K562 (cell line): ENCODE results near the gene TMEM69. TPM values are rescaled to one million over a fixed set of nuclear protein-coding genes. Genes with fewer than 3 reads are reported as not detected.

Experiments
- ATAC-seq: fragments of 200-7000 bp; cut with Tn5 transposase; 3 replicates; pipeline ENCODE4 v1.9.1; 2020; ENCODE audit warnings: moderate library complexity
- BruUV-seq: library from RNA; stranded (reverse); fragments of 400-500 nt; replicated peaks from 2 replicates; lab custom pipeline; 2021; lab: Mats Ljungman, UMichigan
- CTCF ChIA-PET: fragments of 300-600 bp; formaldehyde crosslinking; extraction: SDS; loops from one replicate; lab custom pipeline; 2021; ENCODE audit warnings: low intra/inter-chr PET ratio; lab: Yijun Ruan, JAX
- POLR2A ChIA-PET: fragments of 300-600, 350-650 bp; sonication (Branson Sonifier 250); formaldehyde crosslinking; extraction: SDS; loops from one replicate; lab custom pipeline; 2021; ENCODE audit warnings: antibody characterized with exemption, inconsistent platforms; lab: Yijun Ruan, JAX
- DNase-seq, 4 experiments: peaks; one replicate each; pipeline versions ENCODE4 v3.0.0 to v3.0.0-alpha.2; 2011 to 2018; ENCODE audit warnings: low spot score in 3 of 4, mixed read lengths in 3 of 4; ENCODE audit errors: extremely low read depth in 1 of 4
- FAIRE-seq: peaks from 2 replicates; lab custom pipeline; 2011; peaks lifted over from hg19 to GRCh38; lab: Jason Lieb, UNC
- H2AFZ ChIP-seq: 2 replicates; pipeline ENCODE4 v1.6.0; 2011; ENCODE audit warnings: low read depth, low read length, control low read depth, inconsistent platforms
- H3K27ac ChIP-seq: fragments of 200-600 bp; 3 replicates; pipeline ENCODE4 v1.8.0; 2011; ENCODE audit warnings: low read depth, mild to moderate bottlenecking, control low read depth, inconsistent platforms, low read length, moderate library complexity, mixed read lengths; ENCODE audit errors: extremely low read depth
- H3K27me3 ChIP-seq, 2 experiments: fragments of 300-600 bp in 1 of 2; 2 replicates in 1 of 2; 3 replicates in 1 of 2; pipeline versions ENCODE4 v1.6.0 to v1.8.0; 2011; ENCODE audit warnings: inconsistent platforms in 2 of 2, low read length in 2 of 2, mild to moderate bottlenecking in 1 of 2, mixed read lengths in 1 of 2, moderate library complexity in 1 of 2; ENCODE audit not compliant: control insufficient read depth in 2 of 2, insufficient read depth in 2 of 2
- H3K36me3 ChIP-seq: fragments of 300-600 bp; 3 replicates; pipeline ENCODE4 v1.8.0; 2011; ENCODE audit warnings: mild to moderate bottlenecking, low read length, inconsistent platforms; ENCODE audit not compliant: control insufficient read depth, insufficient read depth
- H3K4me1 ChIP-seq, 2 experiments: fragments of 200-600 bp in 1 of 2; replicated peaks in 1 of 2; 2 replicates in 1 of 2; 3 replicates in 1 of 2; pipeline versions ENCODE4 v1.5.1 to v1.8.0; 2011; ENCODE audit warnings: inconsistent platforms in 2 of 2, low read length in 2 of 2, mild to moderate bottlenecking in 1 of 2, mixed read lengths in 1 of 2, moderate library complexity in 1 of 2; ENCODE audit not compliant: control insufficient read depth in 2 of 2, insufficient read depth in 2 of 2
- H3K4me2 ChIP-seq: 2 replicates; pipeline ENCODE4 v1.6.1; 2011; ENCODE audit warnings: low read length, control low read depth, inconsistent platforms, mixed read lengths; ENCODE audit not compliant: insufficient read depth
- H3K4me3 ChIP-seq: fragments of 200-600 bp; sonication (generic), shearing (Covaris generic); 2 replicates; pipeline ENCODE4 v1.5.1; 2016; ENCODE audit warnings: control low read depth, inconsistent platforms
- H3K79me2 ChIP-seq: fragments of 200-600 bp; 3 replicates; pipeline ENCODE4 v1.8.0; 2011; ENCODE audit warnings: low read length, inconsistent platforms; ENCODE audit not compliant: control insufficient read depth, insufficient read depth
- H3K9ac ChIP-seq, 2 experiments: 2 replicates each; pipeline versions ENCODE4 v1.6.0 to v1.6.1; 2011; ENCODE audit warnings: low read depth in 2 of 2, low read length in 2 of 2, control low read depth in 1 of 2, inconsistent platforms in 1 of 2, mild to moderate bottlenecking in 1 of 2, mixed read lengths in 1 of 2; ENCODE audit not compliant: insufficient read depth in 1 of 2
- H3K9me1 ChIP-seq: one replicate; pipeline ENCODE4 v1.6.0; 2011; ENCODE audit warnings: inconsistent platforms, mild to moderate bottlenecking, low read length, moderate library complexity; ENCODE audit not compliant: control insufficient read depth, insufficient read depth
- H3K9me3 ChIP-seq: replicated peaks from 2 replicates; pipeline ENCODE4 v1.5.1; 2011; ENCODE audit warnings: low read depth, low read length, inconsistent platforms; ENCODE audit not compliant: control insufficient read depth, insufficient read depth
- H4K20me1 ChIP-seq: replicated peaks from 2 replicates; pipeline ENCODE4 v1.6.1; 2011; ENCODE audit warnings: low read length, inconsistent platforms, mixed read lengths; ENCODE audit not compliant: control insufficient read depth, insufficient read depth
- ATF1 ChIP-seq, 2 experiments: fragments of 450-650 bp in 1 of 2; IDR thresholded peaks; 2 replicates each; pipeline ENCODE4 v1.6.1; 2016; ENCODE audit warnings: missing compliant biosample characterization in 1 of 2, missing genetic modification characterization in 1 of 2
- CEBPB ChIP-seq: fragments of 450-650 bp; IDR thresholded peaks from 2 replicates; pipeline ENCODE4 v1.6.1; 2016; ENCODE audit warnings: missing genetic modification characterization, missing compliant biosample characterization
- CEBPG ChIP-seq, 3 experiments: fragments of 200-800 bp in 1 of 3; sonication (Bioruptor generic) in 1 of 3; sonication (generic) in 1 of 3; formaldehyde crosslinking in 1 of 3; IDR thresholded peaks in 2 of 3; conservative IDR thresholded peaks in 1 of 3; 2 replicates each; pipeline versions ENCODE4 v1.6.1 to v1.8.0; 2016 to 2022; ENCODE audit warnings: missing compliant biosample characterization in 2 of 3, missing genetic modification characterization in 2 of 3, mild to moderate bottlenecking in 1 of 3, missing genetic modification reagents in 1 of 3
- CSDE1 ChIP-seq, 2 experiments: fragments of 450-650 bp; IDR thresholded peaks; 2 replicates each; pipeline ENCODE4 v1.6.1; 2016; ENCODE audit warnings: mild to moderate bottlenecking in 1 of 2
- GTF2F1 ChIP-seq: IDR thresholded peaks from 2 replicates; pipeline ENCODE4 v1.6.1; 2011; ENCODE audit warnings: low read depth, low read length, improper control_type of control experiment
- HNRNPUL1 ChIP-seq: fragments of 200-400 bp; formaldehyde crosslinking; IDR thresholded peaks from 2 replicates; pipeline ENCODE4 v1.6.1; 2017; ENCODE audit warnings: low read length
- MED1 ChIP-seq: sonication (generic); formaldehyde crosslinking; IDR thresholded peaks from 2 replicates; pipeline ENCODE4 v1.8.1; 2023; ENCODE audit warnings: missing genetic modification reagents, borderline replicate concordance
- RBM15 ChIP-seq: fragments of 200-400 bp; formaldehyde crosslinking; IDR thresholded peaks from 2 replicates; pipeline ENCODE4 v1.6.1; 2018; ENCODE audit warnings: mild to moderate bottlenecking, low read length, moderate library complexity; ENCODE audit not compliant: insufficient read depth
- RBM17 ChIP-seq: fragments of 200-400 bp; formaldehyde crosslinking; IDR thresholded peaks from 2 replicates; pipeline ENCODE4 v1.6.1; 2017; ENCODE audit warnings: low read depth, mild to moderate bottlenecking, low read length, borderline replicate concordance
- SIN3B ChIP-seq: fragments of 450-650 bp; IDR thresholded peaks from 2 replicates; pipeline ENCODE4 v1.6.1; 2017; ENCODE audit warnings: low read depth, mild to moderate bottlenecking, moderate library complexity
- SP2 ChIP-seq: IDR thresholded peaks from 2 replicates; pipeline ENCODE4 v1.6.1; 2011; ENCODE audit warnings: mild to moderate bottlenecking, low read depth, low read length, moderate library complexity; ENCODE audit not compliant: poor library complexity, severe bottlenecking; ENCODE audit errors: extremely low read depth
- WGBS: fragments of 100-300 bp; shearing (Covaris generic); methylation state at CpG from one replicate; pipeline ENCODE4 v1.1.6; 2016; ENCODE audit warnings: low coverage, mixed read lengths; ENCODE audit not compliant: insufficient coverage; ENCODE audit errors: missing lambda C conversion rate; 5-methylcytosine and 5-hydroxymethylcytosine counted together
- in situ Hi-C: fragments of 300-500 bp; cut with MboI; formaldehyde crosslinking; loops from 4 replicates; pipeline ENCODE4 v1.15.0; 2018; ENCODE audit warnings: inconsistent platforms, mixed read lengths
- intact Hi-C: fragments of 100-400 bp; cut with micrococcal nuclease; formaldehyde crosslinking; loops from 2 replicates; pipeline ENCODE4 v1.14.2; 2022
- polyA plus RNA-seq, 8 experiments: library from polyadenylated mRNA; depleted of rRNA in 4 of 8; stranded (reverse) in 5 of 8; unstranded in 3 of 8; fragments of >200 nt; fragmentation: Nextera tagmentation in 2 of 8; fragmentation: Illumina TruSeq in 1 of 8; extraction: Ambion mirVana in 2 of 8; extraction: Trizol in 1 of 8; gene quantifications; 2 replicates each; pipeline versions ENCODE4 v1.2.1 to v1.2.3, GENCODE V29; 2011 to 2014; ENCODE audit warnings: inconsistent platforms in 1 of 8, missing spikeins in 1 of 8
- total RNA-seq, 7 experiments: library from RNA; depleted of rRNA in 6 of 7; stranded (reverse); fragments of >200 nt in 6 of 7; fragmentation: Illumina TruSeq in 2 of 7; extraction: Trizol in 2 of 7; gene quantifications; 2 replicates each; pipeline versions ENCODE4 v1.2.1 to v1.2.3, GENCODE V29; 2011 to 2021; ENCODE audit warnings: low replicate concordance in 1 of 7
- TF ChIP-seq, protein P1 (sequence below): fragments of 250-450 bp; sonication (Bioruptor Pico); IDR thresholded peaks from 2 replicates; pipeline ENCODE4 v1.8.0; 2021; ENCODE audit warnings: moderate library complexity, mild to moderate bottlenecking, inconsistent platforms

Gene TMEM69
- total and polyA plus RNA-seq, 9 of the 15 experiments (the other 6 are each of a cell fraction or from before 2014, with no cell fraction given), result 47.3 to 248 (median 103) TPM

DNA sequence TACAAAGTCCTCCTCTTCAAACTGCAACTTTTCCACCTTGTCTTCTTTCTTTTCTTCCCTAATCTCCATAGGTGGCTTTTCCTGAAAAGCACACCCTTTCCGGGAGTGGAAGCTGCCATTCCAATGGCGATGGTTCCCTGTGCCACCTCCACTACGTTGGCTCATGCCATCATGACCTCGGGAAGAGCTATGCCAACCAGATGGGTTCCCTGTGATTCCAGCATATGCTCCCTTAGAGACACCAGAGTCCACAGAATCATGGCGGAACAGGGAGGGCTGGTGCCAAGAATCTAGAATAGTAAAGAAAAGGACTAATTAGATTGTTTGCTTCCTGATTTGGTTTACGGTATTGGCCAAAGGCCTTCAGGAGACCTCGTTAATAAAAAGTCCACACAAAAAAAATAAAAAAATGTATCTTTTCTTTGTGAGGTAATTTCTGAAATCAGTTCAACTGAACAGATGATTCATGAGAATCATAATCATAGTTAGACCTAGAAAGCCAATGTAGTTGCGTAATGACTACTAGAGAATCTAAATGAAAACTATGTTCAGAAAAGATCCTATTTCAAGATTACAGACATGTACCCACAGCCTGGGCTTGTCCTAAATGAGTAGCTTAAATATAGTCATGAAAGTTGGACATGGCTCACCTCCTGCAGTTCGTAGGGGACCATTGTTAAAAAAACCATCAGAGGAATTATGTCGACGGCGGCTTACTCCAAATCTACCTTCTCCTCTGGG lies 33.3 kb upstream of the TMEM69 start:
- ATAC-seq, result no peak

DNA sequence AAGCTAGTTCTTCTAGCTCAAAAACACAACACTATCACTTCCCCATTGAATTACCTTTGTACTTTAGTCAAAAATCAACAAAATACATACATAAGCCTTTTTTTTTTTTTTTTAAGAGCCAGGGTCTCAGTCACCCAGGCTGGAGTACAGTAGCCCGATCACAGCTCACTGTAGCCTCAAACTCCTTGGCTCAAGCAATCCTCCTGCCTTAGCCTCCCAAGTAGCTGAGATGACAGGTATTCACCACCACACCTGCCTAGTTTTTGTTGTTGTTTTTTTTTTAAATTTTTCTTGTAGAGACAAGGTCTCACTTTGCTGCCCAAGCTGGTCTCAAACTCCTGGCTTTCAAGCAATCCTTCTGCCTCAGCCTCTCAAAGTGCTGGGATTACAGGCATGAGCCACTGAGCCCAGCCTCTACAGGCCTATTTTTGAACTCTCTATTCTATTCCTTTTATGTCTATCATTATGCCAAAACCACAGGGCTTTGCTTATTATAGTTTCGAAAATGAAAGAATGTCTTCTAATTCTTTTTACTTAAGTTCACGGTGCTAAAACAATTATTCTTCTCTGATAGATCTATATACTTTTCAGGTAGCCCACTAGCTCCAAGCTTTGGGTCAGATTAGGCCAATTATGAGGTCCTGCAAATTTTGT lies 31.3 kb upstream of the TMEM69 start:
- ATAC-seq, result no peak
- WGBS, result 94% methylated on average over 3 of the region's 3 CpGs
- H3K9me1 ChIP-seq, result no peaks in the 10 kb centered on the region
- H3K9ac ChIP-seq, result no peak overlapping the region
- intact Hi-C loops, result no loop called here
- POLR2A ChIA-PET, result interaction anchor here (0.6 to 5.2 kb wide), 5 partner anchors 11 to 220 kb away, joined by 3 to 35 read pairs (median 4); no protein-coding TSS in a partner anchor
- H3K4me1 ChIP-seq, result no peaks in the 10 kb centered on the region
- no peak overlapping the region for H3K4me3 ChIP-seq
- H3K4me2 ChIP-seq, result no peak overlapping the region
- BruUV-seq, result no TSS peak
- CTCF ChIA-PET, result no interaction called here
- H4K20me1 ChIP-seq, result no peaks in the 10 kb centered on the region
- peaks cover 24% of the 10 kb centered on the region for H3K79me2 ChIP-seq
- TF ChIP-seq GTF2F1 (no peak), ATF1 (CRISPR knock-in tag; IDR thresholded peaks at IDR 0.05) (no peak), ATF1 (tag; IDR thresholded peaks at IDR 0.05) (no peak), MED1 (CRISPR knock-in tag) (no peak), HNRNPUL1 (no peak), RBM15 (no peak), SIN3B (no peak), RBM17 (no peak), CSDE1 (IDR thresholded peaks at IDR 0.05) (no peak)
- TF ChIP-seq, protein P1, sequence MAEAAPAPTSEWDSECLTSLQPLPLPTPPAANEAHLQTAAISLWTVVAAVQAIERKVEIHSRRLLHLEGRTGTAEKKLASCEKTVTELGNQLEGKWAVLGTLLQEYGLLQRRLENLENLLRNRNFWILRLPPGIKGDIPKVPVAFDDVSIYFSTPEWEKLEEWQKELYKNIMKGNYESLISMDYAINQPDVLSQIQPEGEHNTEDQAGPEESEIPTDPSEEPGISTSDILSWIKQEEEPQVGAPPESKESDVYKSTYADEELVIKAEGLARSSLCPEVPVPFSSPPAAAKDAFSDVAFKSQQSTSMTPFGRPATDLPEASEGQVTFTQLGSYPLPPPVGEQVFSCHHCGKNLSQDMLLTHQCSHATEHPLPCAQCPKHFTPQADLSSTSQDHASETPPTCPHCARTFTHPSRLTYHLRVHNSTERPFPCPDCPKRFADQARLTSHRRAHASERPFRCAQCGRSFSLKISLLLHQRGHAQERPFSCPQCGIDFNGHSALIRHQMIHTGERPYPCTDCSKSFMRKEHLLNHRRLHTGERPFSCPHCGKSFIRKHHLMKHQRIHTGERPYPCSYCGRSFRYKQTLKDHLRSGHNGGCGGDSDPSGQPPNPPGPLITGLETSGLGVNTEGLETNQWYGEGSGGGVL, result no peak
- TF ChIP-seq, all 486 proteins: peak for 0
- no peak for FAIRE-seq
- Histone ChIP-seq H3K36me3 (peaks cover 99% of the 10 kb centered on the region), H2AFZ (no peak overlapping the region), H3K27ac (no peak overlapping the region), H3K27me3 (no peaks in the 10 kb centered on the region), H3K9me3 (no peaks in the 10 kb centered on the region)
- DNase-seq, result no peak
- in situ Hi-C loops, result no loop called here

More for the DNA sequence above, 33.3 kb upstream of the TMEM69 start:
- no peak for FAIRE-seq
- Histone ChIP-seq H3K27me3 (no peaks in the 10 kb centered on the region), H4K20me1 (no peaks in the 10 kb centered on the region), H2AFZ (no peak overlapping the region), H3K79me2 (peaks cover 16% of the 10 kb centered on the region; the same call in 2 of the 3 replicates), H3K4me3 (no peak overlapping the region), H3K36me3 (peaks cover 99% of the 10 kb centered on the region), H3K4me1 (no peaks in the 10 kb centered on the region), H3K9me3 (no peaks in the 10 kb centered on the region), H3K9ac (no peak overlapping the region), H3K9me1 (no peaks in the 10 kb centered on the region), H3K27ac (no peak overlapping the region), H3K4me2 (no peak overlapping the region)
- no peak for DNase-seq
- intact Hi-C loops, result no loop called here
- ChIA-PET CTCF (interaction anchor here (0.5 kb wide), 1 partner anchor 394 kb away, joined by 3 read pairs; no protein-coding TSS in a partner anchor), POLR2A (interaction anchor here (5.2 kb wide), 1 partner anchor 9 kb away, joined by 35 read pairs; no protein-coding TSS in a partner anchor)
- in situ Hi-C loops, result no loop called here
- BruUV-seq, result no TSS peak
- TF ChIP-seq SP2 (no peak), CEBPB (peak; percentile 88), CEBPG (CRISPR knock-in tag; IDR thresholded peaks at IDR 0.05) (no peak), CEBPG (tag; conservative IDR thresholded peaks at IDR 0.05 in 1 of 2, IDR thresholded peaks at IDR 0.05 in 1 of 2) (peak; percentile 71 to 84)
- 93% methylated on average over 12 of the region's 12 CpGs for WGBS
